Neural progenitor cell (in vitro differentiated cells): ENCODE results near the gene TMEM52. TPM values are rescaled to one million over a fixed set of nuclear protein-coding genes. Genes with fewer than 3 reads are reported as not detected.

Experiments
- DNase-seq: peaks from one replicate; pipeline ENCODE4 v3.0.0-alpha.2; 2016; ENCODE audit warnings: low spot score
- H2AFZ ChIP-seq: fragments of 200-600 bp; sonication (generic); replicated peaks from 2 replicates; pipeline ENCODE4 v1.6.1; 2016; ENCODE audit warnings: antibody characterized with exemption
- H3F3A ChIP-seq: fragments of 200-600 bp; sonication (generic); 2 replicates; pipeline ENCODE4 v1.6.1; 2016; ENCODE audit warnings: antibody characterized with exemption, low read depth
- H3K27ac ChIP-seq: fragments of 200-600 bp; sonication (generic); 2 replicates; pipeline ENCODE4 v1.5.1; 2016; ENCODE audit warnings: mild to moderate bottlenecking
- H3K27me3 ChIP-seq: fragments of 200-600 bp; sonication (generic); 2 replicates; pipeline ENCODE4 v1.6.1; 2016; ENCODE audit warnings: mild to moderate bottlenecking, moderate library complexity
- H3K36me3 ChIP-seq: fragments of 200-600 bp; sonication (generic); 2 replicates; pipeline ENCODE4 v1.5.1; 2016
- H3K4me1 ChIP-seq: fragments of 200-600 bp; sonication (generic); 2 replicates; pipeline ENCODE4 v1.6.1; 2016; ENCODE audit warnings: mixed run types
- H3K4me2 ChIP-seq: fragments of 200-600 bp; sonication (generic); 2 replicates; pipeline ENCODE4 v1.6.1; 2016
- H3K4me3 ChIP-seq: fragments of 200-600 bp; sonication (generic); 2 replicates; pipeline ENCODE4 v1.5.1; 2016
- H3K79me2 ChIP-seq: fragments of 200-600 bp; sonication (generic); 2 replicates; pipeline ENCODE4 v1.6.1; 2016; ENCODE audit warnings: low read depth
- H3K9ac ChIP-seq: fragments of 200-600 bp; sonication (generic); 2 replicates; pipeline ENCODE4 v1.6.1; 2016
- H3K9me3 ChIP-seq: fragments of 200-600 bp; sonication (generic); 2 replicates; pipeline ENCODE4 v1.5.1; 2016; ENCODE audit warnings: low read depth
- H4K20me1 ChIP-seq: fragments of 200-600 bp; sonication (generic); 2 replicates; pipeline ENCODE4 v1.6.1; 2016; ENCODE audit warnings: low read depth
- H3K27ac Mint-ChIP-seq: 3 replicates; pipeline ENCODE4 v1.8.0; 2021; ENCODE audit warnings: mixed read lengths
- H3K27me3 Mint-ChIP-seq: 2 replicates; pipeline ENCODE4 v1.8.0; 2022; ENCODE audit warnings: low read depth, mild to moderate bottlenecking, inconsistent platforms, moderate library complexity, mixed read lengths; ENCODE audit not compliant: insufficient read depth
- H3K36me3 Mint-ChIP-seq: 3 replicates; pipeline ENCODE4 v1.8.0; 2021; ENCODE audit warnings: mixed read lengths
- H3K4me1 Mint-ChIP-seq: 3 replicates; pipeline ENCODE4 v1.8.0; 2021; ENCODE audit warnings: mixed read lengths
- H3K4me3 Mint-ChIP-seq: 3 replicates; pipeline ENCODE4 v1.8.0; 2021; ENCODE audit warnings: mild to moderate bottlenecking, moderate library complexity, mixed read lengths
- H3K9me3 Mint-ChIP-seq: 3 replicates; pipeline ENCODE4 v1.8.0; 2020; ENCODE audit warnings: mixed read lengths
- EZH2 ChIP-seq: fragments of 200-600 bp; sonication (generic); IDR thresholded peaks from 2 replicates; pipeline ENCODE4 v1.6.1; 2017; ENCODE audit warnings: antibody characterized with exemption, mild to moderate bottlenecking, moderate library complexity
- EZH2phosphoT487 ChIP-seq: fragments of 200-600 bp; sonication (generic); IDR thresholded peaks from 2 replicates; pipeline ENCODE4 v1.6.1; 2017; ENCODE audit warnings: antibody characterized with exemption
- total RNA-seq: library from RNA; depleted of rRNA; stranded (reverse); fragments of >200 nt; gene quantifications from 2 replicates; pipeline ENCODE4 v1.2.3, GENCODE V29; 2015; ENCODE audit warnings: low replicate concordance
- TF ChIP-seq, protein P1 (sequence below): fragments of 200-600 bp; sonication (generic); IDR thresholded peaks from 2 replicates; pipeline ENCODE4 v1.5.1; 2017; ENCODE audit warnings: antibody characterized with exemption, mild to moderate bottlenecking

The TMEM52 gene
- total RNA-seq, 1 donor from 2014 or later = 2.9 TPM

GRCh38 chr1:1959840-1960479 lies 40.9 kb upstream of the TMEM52 start:
- no peaks in the 10 kb centered on the region for H3K36me3 Mint-ChIP-seq
- Histone ChIP-seq H4K20me1 (no peaks in the 10 kb centered on the region), H2AFZ (peak overlapping the region; percentile 70), H3K27ac (no peak overlapping the region), H3K4me2 (peak overlapping the region; percentile 60), H3K36me3 (no peaks in the 10 kb centered on the region), H3F3A (no peaks in the 10 kb centered on the region), H3K9me3 (no peaks in the 10 kb centered on the region), H3K9ac (no peak overlapping the region), H3K79me2 (no peaks in the 10 kb centered on the region), H3K27me3 (no peaks in the 10 kb centered on the region), H3K4me3 (peak overlapping the region; percentile 16), H3K4me1 (peaks cover 8% of the 10 kb centered on the region)
- H3K4me1 Mint-ChIP-seq = peaks cover 17% of the 10 kb centered on the region
- peak; percentile 91 for DNase-seq
- no peak overlapping the region for H3K4me3 Mint-ChIP-seq
- no peak overlapping the region for H3K27ac Mint-ChIP-seq
- peaks cover 12% of the 10 kb centered on the region for H3K27me3 Mint-ChIP-seq
- no peaks in the 10 kb centered on the region for H3K9me3 Mint-ChIP-seq
- TF ChIP-seq EZH2 = no peak
- TF ChIP-seq, protein P1, sequence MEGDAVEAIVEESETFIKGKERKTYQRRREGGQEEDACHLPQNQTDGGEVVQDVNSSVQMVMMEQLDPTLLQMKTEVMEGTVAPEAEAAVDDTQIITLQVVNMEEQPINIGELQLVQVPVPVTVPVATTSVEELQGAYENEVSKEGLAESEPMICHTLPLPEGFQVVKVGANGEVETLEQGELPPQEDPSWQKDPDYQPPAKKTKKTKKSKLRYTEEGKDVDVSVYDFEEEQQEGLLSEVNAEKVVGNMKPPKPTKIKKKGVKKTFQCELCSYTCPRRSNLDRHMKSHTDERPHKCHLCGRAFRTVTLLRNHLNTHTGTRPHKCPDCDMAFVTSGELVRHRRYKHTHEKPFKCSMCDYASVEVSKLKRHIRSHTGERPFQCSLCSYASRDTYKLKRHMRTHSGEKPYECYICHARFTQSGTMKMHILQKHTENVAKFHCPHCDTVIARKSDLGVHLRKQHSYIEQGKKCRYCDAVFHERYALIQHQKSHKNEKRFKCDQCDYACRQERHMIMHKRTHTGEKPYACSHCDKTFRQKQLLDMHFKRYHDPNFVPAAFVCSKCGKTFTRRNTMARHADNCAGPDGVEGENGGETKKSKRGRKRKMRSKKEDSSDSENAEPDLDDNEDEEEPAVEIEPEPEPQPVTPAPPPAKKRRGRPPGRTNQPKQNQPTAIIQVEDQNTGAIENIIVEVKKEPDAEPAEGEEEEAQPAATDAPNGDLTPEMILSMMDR = peak; percentile 95

- Histone ChIP-seq H4K20me1 (no peaks in the 10 kb centered on the region), H3F3A (no peaks in the 10 kb centered on the region), H3K4me2 (peak overlapping the region; percentile 60), H3K36me3 (no peaks in the 10 kb centered on the region), H3K79me2 (no peaks in the 10 kb centered on the region), H3K9ac (no peak overlapping the region), H2AFZ (no peak overlapping the region), H3K27me3 (no peaks in the 10 kb centered on the region), H3K4me1 (peaks cover 8% of the 10 kb centered on the region), H3K9me3 (no peaks in the 10 kb centered on the region), H3K27ac (no peak overlapping the region), H3K4me3 (peak overlapping the region; percentile 16)
- no peak overlapping the region for H3K27ac Mint-ChIP-seq
- peaks cover 12% of the 10 kb centered on the region for H3K27me3 Mint-ChIP-seq
- H3K4me1 Mint-ChIP-seq = peaks cover 20% of the 10 kb centered on the region
- DNase-seq = no peak
- no peaks in the 10 kb centered on the region for H3K36me3 Mint-ChIP-seq
- no peak overlapping the region for H3K4me3 Mint-ChIP-seq
- H3K9me3 Mint-ChIP-seq = no peaks in the 10 kb centered on the region
- TF ChIP-seq EZH2 (no peak), EZH2phosphoT487 (no peak)
- TF ChIP-seq, protein P1 = no peak
Measured at GRCh38 chr1:1959459-1959839, 40.4 kb upstream of the TMEM52 start.

- Mint-ChIP-seq H3K36me3 (no peaks in the 10 kb centered on the region), H3K27me3 (peaks cover 12% of the 10 kb centered on the region), H3K9me3 (no peaks in the 10 kb centered on the region), H3K4me1 (peaks cover 20% of the 10 kb centered on the region), H3K27ac (no peak overlapping the region), H3K4me3 (no peak overlapping the region)
- no peak for DNase-seq
- H3K27me3 ChIP-seq = no peaks in the 10 kb centered on the region
- no peak overlapping the region for H2AFZ ChIP-seq
- H3K4me1 ChIP-seq = peaks cover 8% of the 10 kb centered on the region
- TF ChIP-seq, protein P1 = no peak
- TF ChIP-seq EZH2phosphoT487 (no peak), EZH2 (no peak)
- H3F3A ChIP-seq = no peaks in the 10 kb centered on the region
- no peaks in the 10 kb centered on the region for H3K79me2 ChIP-seq
- no peaks in the 10 kb centered on the region for H3K36me3 ChIP-seq
- no peak overlapping the region for H3K4me3 ChIP-seq
- H3K9me3 ChIP-seq = no peaks in the 10 kb centered on the region
- H4K20me1 ChIP-seq = no peaks in the 10 kb centered on the region
- no peak overlapping the region for H3K9ac ChIP-seq
- H3K27ac ChIP-seq = no peak overlapping the region
- no peak overlapping the region for H3K4me2 ChIP-seq
Measured at GRCh38 chr1:1958071-1958541, 39.0 kb upstream of the TMEM52 start.
